ENCODE measurements around the gene YWHAB.
"Not testable (repeated sequence)": the region's sequence is repeated elsewhere in the genome, so short reads cannot be mapped to it uniquely, and the experiment has no call there.

YWHAB gene

DNA sequence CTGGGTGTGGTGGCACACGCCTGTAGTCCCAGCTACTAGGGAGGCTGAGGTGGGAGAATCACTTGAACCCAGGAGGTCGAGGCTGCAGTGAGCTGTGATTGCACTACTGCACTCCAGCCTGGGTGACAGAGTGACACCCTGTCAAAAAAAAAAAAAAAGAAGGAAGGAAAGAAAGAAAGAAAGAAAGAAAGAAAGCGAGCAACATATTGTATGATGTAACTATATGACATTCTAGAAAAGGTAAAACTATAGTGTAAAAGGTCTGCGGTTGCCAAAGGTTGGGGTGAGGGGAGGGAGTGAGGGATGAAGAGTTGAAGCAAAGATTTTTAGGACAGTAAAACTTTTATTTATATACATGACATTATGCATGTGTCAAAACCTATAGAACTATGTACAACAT, 3.1 kb upstream of the YWHAB start:
- DNase-seq: not testable (repeated sequence)

DNA sequence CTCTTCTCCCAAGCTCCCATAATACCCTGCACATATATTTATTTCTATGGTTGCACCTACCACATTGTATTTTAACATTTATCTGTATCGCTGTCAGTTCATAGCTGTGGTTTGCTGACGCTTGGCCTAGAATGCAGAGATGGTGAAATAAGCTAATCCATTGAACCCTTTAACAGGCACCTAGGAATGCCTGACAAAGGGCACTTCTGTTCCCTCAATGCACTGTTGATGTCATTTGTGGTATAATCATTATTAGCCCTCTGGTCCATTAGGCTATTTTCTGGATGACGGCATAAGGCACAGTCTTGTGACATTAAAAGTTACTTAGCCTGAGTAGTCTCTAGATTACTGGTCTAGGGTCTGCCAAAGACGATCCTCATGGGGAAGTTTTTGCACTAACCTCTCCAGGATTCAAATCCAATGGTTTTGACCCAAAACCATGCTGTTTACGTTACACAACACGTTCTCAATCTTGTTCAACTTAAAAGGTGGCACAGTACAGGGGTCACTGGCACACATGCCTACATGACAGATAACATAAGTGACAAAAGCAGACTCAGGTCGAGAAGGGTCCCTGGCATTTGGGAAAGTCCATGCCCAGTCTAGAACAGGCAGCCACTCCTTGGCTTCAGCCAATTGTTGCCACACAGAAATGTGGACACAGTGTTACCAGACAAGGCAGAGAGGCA, 2.1 kb upstream of the YWHAB start:
- DNase-seq: no peak

- DNase-seq: no peak
Measured at GRCh38 chr20:44884907-44885391, 556 bp upstream of the YWHAB start.

- DNase-seq: no peak
Measured at GRCh38 chr20:44886266-44886651, 754 bp downstream of the YWHAB start.

DNA sequence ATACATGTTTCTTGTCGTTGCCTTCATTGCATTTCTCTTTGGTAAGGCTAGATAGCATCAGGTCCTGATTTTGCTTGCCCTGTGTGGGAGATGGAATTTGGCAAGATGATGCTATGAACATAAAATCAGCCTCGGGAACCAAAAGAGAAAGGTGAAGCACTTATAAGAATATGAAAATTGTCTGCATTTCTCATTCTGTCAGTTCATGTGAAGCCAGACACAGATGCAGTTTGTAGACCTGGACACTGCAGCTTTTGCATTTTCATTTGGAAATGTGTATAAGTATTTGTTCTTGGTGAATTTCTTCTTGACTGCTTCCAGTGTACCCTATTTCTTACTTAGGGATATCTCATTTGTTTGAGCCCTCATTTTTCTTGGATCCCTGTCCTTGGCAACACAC, 1.3 kb downstream of the YWHAB start:
- no peak for DNase-seq

- DNase-seq: no peak
Measured at GRCh38 chr20:44887466-44887865, 2.0 kb downstream of the YWHAB start.

DNA sequence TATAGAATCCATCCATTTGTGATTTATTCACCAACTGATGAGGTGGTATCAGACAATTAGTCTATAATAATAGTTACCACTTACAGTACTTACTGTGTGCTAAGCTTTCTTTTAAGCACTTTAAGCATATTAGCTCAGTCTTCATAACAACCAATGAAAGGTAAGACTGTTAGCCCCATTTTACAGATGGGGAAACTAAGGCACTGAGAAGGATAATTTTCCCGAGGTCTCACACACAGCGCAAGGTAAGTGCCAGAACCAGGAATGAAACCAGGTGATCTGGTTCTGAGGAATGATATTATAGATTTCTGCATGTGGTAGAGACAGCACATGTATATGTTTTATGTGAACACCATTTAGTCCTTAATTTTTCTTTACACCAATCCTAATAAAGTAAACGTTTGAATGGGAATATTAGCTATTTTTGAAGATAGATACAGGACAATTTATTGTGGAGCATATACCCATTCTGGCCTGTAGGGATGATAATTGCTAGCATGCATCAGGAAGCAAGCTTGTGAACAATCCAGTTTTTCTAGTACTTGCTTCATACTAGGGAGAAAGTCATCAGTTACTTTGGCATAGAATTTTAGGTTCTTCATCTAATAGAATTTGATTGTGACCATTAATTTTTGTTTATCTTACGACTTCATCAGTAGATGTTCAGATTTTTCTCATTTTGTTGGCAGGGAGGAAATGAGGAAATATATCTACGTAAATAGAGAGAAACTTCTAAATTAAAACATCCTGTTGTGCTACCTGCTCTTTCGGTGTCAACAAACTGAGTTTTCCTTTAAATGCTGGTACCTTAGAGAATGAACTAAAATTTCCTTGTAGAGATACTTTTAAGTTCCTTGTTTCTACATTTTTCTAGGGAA, 3.0 kb downstream of the YWHAB start:
- no peak for DNase-seq

DNA sequence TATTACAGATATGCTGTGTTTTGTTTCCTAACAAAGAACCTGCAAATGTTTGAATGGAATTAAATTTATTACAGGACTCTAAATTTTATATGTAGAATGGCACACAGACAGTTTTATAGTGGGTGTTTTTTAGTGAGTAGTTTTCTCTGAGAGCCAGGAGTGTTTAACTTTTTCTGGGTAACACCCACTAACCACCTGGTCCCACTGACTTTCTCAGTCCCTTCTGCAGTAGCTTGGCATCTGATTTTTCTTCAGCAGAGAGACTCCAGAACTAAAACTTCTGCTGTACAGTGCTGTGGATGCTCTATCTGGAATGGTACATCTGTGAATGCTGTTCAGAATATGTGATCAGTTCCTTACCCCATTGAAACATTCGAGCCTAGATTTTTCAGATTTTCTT, 6.3 kb downstream of the YWHAB start:
- DNase-seq: no peak

DNA sequence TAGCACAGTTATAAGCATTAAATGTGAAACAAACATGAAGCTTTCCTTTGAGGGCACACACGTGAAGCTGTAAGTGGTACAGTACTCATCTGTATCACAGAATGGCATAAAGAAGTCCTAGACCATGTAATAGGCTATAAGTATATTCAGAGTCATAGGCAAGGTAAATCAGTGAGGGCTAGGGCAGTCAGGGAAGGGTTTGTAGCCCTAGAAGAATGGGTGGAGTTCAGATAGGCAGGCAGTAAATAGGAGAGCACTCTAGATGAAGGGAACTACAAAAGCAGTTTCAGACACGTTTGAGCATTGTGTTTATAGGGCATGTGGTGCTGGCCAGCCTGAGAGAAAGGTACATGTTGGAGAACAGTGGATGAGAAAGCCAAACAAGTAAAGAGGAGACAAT, 9.5 kb downstream of the YWHAB start:
- DNase-seq: no peak

DNA sequence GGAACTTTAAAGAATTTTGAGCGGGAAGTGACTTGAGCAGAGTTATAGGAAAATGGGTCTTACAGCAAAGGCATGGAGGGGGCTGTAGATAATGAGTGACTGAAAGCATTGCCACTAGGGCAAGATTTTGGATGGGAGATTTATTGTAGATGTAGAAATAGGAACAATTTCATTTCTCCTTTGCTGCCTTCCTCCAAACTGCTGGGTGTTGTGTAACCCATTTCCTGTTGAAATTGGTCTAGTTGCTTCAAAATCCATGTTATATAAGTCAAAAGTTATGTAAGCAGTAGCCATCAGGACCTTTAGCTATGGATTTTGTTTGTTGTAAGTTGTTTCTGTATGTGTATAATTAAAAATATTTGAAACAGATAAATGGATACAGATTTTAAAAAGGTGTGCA, 11.1 kb downstream of the YWHAB start:
- DNase-seq: no peak

DNA sequence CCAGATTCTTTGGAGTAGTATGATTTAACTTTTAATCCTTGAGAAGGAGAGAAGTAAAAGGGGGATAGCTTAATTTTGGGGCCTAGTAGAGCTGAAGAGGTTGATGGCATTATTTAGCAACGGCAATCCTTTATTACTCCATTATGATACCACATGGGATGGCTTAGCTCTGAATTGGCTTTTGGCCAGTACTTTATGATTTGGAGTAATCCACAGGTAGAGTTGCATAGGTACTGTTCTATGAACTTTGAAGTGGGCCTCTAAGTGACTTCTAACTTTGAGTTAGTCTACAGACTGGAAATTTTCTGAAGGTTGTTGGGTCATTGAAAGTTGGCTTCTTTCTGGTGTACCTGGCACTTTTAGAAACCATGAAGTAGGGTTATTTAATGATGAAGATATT, 11.6 kb downstream of the YWHAB start:
- DNase-seq: no peak

- no peak for DNase-seq
Measured at GRCh38 chr20:44900231-44900854, 14.8 kb downstream of the YWHAB start.

DNA sequence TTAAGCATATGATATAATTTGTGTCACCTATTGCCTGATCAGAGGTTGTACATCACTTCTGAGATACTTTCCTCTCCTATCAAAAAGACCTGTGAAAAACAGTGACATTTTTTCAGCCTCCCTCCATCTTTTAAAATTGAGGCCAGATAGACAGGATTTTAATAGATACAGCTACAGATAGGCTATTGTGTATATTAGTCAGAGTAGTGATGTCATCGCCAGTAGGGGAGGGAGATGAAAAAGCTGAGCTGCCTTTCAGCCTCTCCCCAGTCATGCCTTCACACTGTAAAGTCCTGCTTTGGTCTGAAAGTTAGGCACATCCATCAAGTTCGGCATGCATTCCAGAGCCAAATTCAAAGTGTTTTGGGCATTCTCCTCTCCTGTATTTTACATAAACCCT, 16.5 kb downstream of the YWHAB start:
- DNase-seq: no peak

DNA sequence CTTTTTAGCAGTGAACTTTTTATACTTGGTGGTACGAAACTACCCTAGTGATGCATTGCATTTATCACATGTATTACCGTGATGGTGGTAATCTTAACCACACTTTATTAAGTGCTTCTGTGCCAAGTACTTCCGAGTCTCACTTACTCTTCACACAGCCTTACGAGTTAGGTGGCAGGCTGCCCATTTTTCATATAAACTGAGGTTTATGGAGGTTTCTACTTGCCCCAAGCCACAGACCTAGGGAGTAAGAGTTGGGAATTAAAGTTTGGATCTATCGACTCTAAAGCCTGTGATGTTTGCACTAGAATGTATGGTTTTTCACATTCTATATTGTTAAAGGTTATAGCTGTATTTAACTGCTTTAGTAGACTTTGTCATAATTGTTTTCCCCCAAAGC, 18.9 kb downstream of the YWHAB start:
- DNase-seq: no peak

DNA sequence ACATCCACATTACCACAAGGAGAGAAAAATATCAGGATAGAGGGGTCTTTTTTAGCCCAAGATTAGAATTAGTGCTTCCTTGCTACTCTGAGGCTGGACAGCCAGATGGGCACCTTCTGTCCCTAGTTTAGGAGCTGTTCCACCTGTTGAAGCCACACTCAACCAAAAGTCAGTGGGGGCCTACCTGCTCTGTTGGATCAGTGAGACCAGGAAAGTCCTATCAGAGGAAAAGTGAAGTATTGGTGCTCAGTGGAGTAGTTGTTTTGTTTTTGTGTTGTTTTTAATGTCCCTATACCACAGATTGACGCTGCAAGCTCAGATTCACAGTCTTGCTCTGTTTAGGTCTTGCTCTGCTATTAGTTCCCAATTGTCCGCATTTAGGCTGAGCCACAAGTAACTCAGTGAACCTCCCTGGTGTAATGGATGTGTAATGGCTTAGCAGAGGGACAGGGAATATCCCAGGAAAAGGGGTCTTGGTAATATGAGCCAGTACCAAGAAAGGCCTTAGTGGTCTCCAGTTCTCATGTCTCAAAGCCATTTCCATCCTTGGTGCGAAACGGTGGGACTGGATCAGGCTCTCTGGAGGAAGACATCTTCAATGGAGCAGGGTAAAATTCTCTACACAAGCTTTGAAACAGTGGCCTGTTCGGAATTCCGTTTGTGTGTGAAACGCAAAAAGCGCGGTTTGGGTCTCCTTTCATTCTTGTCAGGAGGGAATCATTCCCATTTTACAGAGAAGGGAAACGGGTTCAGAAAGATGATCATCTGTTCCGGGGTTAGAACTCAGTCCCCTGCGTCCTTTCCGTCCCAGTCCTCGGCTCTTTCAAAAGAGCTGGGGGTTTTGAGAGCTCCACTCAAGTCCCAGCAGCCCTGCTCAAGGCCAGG, 23.7 kb downstream of the YWHAB start:
- no peak for DNase-seq

DNA sequence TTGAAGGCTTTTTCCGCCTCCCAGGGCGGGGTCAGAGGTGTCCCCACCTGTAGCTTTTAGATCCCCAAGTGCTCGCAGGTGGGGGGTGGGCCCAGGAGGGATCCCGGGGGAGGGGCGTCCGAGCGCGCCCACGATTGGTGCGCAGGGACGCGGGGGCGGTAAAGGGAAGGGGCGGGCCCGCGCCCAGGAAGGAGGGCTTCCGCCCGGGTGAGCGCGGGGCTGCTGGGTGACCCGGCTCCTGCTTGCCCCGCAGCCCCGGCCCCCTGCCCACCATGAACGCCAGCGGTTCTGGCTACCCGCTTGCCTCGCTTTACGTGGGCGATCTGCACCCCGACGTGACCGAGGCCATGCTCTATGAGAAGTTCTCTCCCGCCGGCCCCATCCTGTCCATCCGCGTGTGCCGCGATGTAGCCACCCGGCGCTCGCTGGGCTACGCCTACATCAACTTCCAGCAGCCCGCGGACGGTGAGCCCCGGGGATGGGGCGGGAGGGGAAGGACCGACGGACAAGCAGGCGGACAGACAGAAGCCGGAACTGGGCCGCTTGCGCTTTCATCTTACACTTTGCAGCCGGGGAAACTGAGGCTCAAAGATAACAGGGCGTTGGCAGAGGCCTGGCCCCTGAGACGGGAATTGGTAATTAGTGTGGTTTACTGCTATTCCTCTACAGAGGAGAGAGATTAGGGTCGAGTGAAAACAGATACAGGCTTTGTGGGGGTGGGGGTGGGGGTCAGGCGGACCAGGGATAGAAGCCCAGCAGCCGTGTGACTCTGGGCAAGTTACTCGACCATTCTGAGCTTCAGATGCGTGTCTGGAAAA, 24.6 kb downstream of the YWHAB start, which contains the start of gene PABPC1L:
TSS of gene PABPC1L (plus strand) at position 189 of the 818 bp plus-strand sequence. CDS start at position 273, 84 bp downstream.
- DNase-seq: peak; percentile 69

- no peak for DNase-seq
Measured at GRCh38 chr20:44910690-44911262, 25.3 kb downstream of the YWHAB start.

DNA sequence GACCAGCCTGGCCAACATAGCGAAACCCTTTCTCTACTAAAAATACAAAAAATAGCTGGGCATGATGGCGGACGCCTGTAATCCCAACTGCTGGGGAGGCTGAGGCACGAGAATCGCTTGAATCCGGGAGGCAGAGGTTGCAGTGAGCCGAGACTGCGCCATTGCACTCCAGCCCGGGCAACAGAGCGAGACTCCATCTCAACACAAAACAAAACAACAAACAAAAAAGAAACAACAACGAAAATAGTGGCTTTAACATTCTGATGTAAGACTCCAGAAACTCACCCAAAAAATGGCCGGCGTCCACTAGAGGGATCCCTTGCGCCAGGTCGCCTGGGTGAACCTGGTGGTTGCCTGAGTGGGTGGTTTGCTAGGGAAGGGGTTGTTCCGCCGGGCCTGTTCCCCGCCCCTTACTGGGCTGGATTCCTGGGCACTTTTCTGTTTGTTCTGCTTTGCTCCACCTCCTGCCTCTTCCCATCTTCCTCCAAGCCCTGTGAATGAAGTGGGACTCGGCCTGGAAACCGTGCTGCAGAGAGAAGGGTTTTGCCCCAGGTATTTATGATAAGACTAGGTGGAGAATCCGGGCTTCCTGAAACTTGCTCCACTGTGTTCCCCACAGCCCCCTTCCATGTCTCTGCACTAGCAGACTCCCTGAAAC, 25.9 kb downstream of the YWHAB start:
- DNase-seq: peak; percentile 50

- DNase-seq: no peak
Measured at GRCh38 chr20:44912189-44912588, 26.7 kb downstream of the YWHAB start.

DNA sequence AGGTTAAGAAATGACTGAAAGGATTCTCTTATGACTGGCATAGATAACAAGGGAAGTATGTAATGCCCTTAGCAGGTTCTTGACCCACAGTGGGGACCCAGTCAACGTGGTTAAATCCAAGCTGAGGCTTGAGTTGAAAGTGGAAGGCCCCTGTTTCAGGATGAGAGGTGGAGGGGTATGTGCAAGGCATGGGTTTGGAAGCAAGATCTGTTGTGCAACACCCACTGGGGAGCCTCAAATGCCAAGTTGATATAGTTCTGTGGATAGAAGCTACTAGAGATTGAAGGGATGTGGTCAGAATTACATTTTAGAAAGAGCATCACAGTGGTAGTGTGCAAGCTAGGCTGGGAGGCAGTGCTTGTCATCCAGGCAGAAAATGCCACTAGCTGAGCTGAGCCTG, 29.4 kb downstream of the YWHAB start:
- no peak for DNase-seq

- no peak for DNase-seq
Measured at GRCh38 chr20:44916586-44916985, 31.1 kb downstream of the YWHAB start.
